WTC11 (cell line): ENCODE measurements around the gene ANTXR2. TPM values are rescaled to one million over a fixed set of nuclear protein-coding genes. Genes with fewer than 3 reads are reported as not detected.

Experiments used
- AFF4 ChIP-seq: sonication (generic); formaldehyde crosslinking; IDR thresholded peaks from 2 replicates; pipeline ENCODE4 v1.8.1; 2023; ENCODE audit warnings: mild to moderate bottlenecking, missing genetic modification reagents, borderline replicate concordance
- ATF1 ChIP-seq: sonication (generic); formaldehyde crosslinking; IDR thresholded peaks from 2 replicates; pipeline ENCODE4 v1.8.1; 2023; ENCODE audit warnings: mild to moderate bottlenecking, moderate library complexity, missing genetic modification reagents
- E2F5 ChIP-seq: sonication (generic); formaldehyde crosslinking; IDR thresholded peaks from 2 replicates; pipeline ENCODE4 v1.8.1; 2022; ENCODE audit warnings: mild to moderate bottlenecking, moderate library complexity, missing genetic modification reagents
- FOXK1 ChIP-seq: sonication (generic); formaldehyde crosslinking; IDR thresholded peaks from 2 replicates; pipeline ENCODE4 v1.8.0; 2022; ENCODE audit warnings: mild to moderate bottlenecking, moderate library complexity, missing genetic modification reagents
- GTF2I ChIP-seq: fragments of 250-450 bp; sonication (Bioruptor Pico); conservative IDR thresholded peaks from 2 replicates; pipeline ENCODE4 v1.4.0; 2021; ENCODE audit warnings: mild to moderate bottlenecking
- MLX ChIP-seq: sonication (generic); formaldehyde crosslinking; IDR thresholded peaks from 2 replicates; pipeline ENCODE4 v1.8.1; 2023; ENCODE audit warnings: mild to moderate bottlenecking, missing genetic modification reagents, moderate library complexity
- SMAD3 ChIP-seq: sonication (generic); formaldehyde crosslinking; IDR thresholded peaks from 2 replicates; pipeline ENCODE4 v1.8.0; 2022; ENCODE audit warnings: missing genetic modification reagents, mild to moderate bottlenecking, borderline replicate concordance
- SMAD4 ChIP-seq: sonication (generic); formaldehyde crosslinking; IDR thresholded peaks from 2 replicates; pipeline ENCODE4 v1.8.0; 2022; ENCODE audit warnings: mild to moderate bottlenecking, missing genetic modification reagents
- ZNF138 ChIP-seq: sonication (generic); formaldehyde crosslinking; conservative IDR thresholded peaks from 2 replicates; pipeline ENCODE4 v1.8.1; 2022; ENCODE audit warnings: mild to moderate bottlenecking, moderate library complexity, missing genetic modification reagents
- ZNF416 ChIP-seq: fragments of 250-450 bp; sonication (Bioruptor Pico); IDR thresholded peaks from 2 replicates; pipeline ENCODE4 v1.9.0; 2021; ENCODE audit warnings: mild to moderate bottlenecking, inconsistent platforms
- ZNF423 ChIP-seq: fragments of 250-450 bp; sonication (Bioruptor Pico); IDR thresholded peaks from 2 replicates; pipeline ENCODE4 v2.1.2; 2022; ENCODE audit warnings: mild to moderate bottlenecking, moderate library complexity
- total RNA-seq: library from RNA; stranded (reverse); gene quantifications from 3 replicates; pipeline ENCODE4 v1.2.3, GENCODE V29; 2021
- TF ChIP-seq, protein P1 (sequence below): sonication (generic); formaldehyde crosslinking; IDR thresholded peaks from 2 replicates; pipeline ENCODE4 v1.8.1; 2023; ENCODE audit warnings: mild to moderate bottlenecking, missing genetic modification reagents
- TF ChIP-seq, protein P2 (sequence below): sonication (generic); formaldehyde crosslinking; IDR thresholded peaks from 2 replicates; pipeline ENCODE4 v1.8.0; 2023; ENCODE audit warnings: mild to moderate bottlenecking, missing genetic modification reagents
- TF ChIP-seq, protein P3 (sequence below): sonication (generic); formaldehyde crosslinking; IDR thresholded peaks from 2 replicates; pipeline ENCODE4 v1.8.0; 2022; ENCODE audit warnings: missing genetic modification reagents
- TF ChIP-seq, protein P4 (sequence below): fragments of 250-450 bp; sonication (Bioruptor Pico); conservative IDR thresholded peaks from 2 replicates; pipeline ENCODE4 v1.9.0; 2021; ENCODE audit warnings: mild to moderate bottlenecking

Gene ANTXR2
- total RNA-seq, 1 experiment from 2014 or later, result 9.9 TPM

- TF ChIP-seq, protein P1, sequence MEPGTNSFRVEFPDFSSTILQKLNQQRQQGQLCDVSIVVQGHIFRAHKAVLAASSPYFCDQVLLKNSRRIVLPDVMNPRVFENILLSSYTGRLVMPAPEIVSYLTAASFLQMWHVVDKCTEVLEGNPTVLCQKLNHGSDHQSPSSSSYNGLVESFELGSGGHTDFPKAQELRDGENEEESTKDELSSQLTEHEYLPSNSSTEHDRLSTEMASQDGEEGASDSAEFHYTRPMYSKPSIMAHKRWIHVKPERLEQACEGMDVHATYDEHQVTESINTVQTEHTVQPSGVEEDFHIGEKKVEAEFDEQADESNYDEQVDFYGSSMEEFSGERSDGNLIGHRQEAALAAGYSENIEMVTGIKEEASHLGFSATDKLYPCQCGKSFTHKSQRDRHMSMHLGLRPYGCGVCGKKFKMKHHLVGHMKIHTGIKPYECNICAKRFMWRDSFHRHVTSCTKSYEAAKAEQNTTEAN (CRISPR knock-in tag), result no peak
- peak; percentile 91 for TF ChIP-seq ZNF423 (CRISPR knock-in tag)
- TF ChIP-seq SMAD3 (CRISPR knock-in tag), result no peak
- TF ChIP-seq ATF1 (CRISPR knock-in tag), result no peak
- 0 out of 2 replicates have a peak, but pooled peaks have one; percentile 12 for TF ChIP-seq FOXK1 (CRISPR knock-in tag)
- TF ChIP-seq, protein P2, sequence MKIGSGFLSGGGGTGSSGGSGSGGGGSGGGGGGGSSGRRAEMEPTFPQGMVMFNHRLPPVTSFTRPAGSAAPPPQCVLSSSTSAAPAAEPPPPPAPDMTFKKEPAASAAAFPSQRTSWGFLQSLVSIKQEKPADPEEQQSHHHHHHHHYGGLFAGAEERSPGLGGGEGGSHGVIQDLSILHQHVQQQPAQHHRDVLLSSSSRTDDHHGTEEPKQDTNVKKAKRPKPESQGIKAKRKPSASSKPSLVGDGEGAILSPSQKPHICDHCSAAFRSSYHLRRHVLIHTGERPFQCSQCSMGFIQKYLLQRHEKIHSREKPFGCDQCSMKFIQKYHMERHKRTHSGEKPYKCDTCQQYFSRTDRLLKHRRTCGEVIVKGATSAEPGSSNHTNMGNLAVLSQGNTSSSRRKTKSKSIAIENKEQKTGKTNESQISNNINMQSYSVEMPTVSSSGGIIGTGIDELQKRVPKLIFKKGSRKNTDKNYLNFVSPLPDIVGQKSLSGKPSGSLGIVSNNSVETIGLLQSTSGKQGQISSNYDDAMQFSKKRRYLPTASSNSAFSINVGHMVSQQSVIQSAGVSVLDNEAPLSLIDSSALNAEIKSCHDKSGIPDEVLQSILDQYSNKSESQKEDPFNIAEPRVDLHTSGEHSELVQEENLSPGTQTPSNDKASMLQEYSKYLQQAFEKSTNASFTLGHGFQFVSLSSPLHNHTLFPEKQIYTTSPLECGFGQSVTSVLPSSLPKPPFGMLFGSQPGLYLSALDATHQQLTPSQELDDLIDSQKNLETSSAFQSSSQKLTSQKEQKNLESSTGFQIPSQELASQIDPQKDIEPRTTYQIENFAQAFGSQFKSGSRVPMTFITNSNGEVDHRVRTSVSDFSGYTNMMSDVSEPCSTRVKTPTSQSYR (CRISPR knock-in tag), result 0 out of 2 replicates have a peak, but pooled peaks have one; percentile 1
- TF ChIP-seq ZNF416 (CRISPR knock-in tag), result no peak
- TF ChIP-seq, protein P3, sequence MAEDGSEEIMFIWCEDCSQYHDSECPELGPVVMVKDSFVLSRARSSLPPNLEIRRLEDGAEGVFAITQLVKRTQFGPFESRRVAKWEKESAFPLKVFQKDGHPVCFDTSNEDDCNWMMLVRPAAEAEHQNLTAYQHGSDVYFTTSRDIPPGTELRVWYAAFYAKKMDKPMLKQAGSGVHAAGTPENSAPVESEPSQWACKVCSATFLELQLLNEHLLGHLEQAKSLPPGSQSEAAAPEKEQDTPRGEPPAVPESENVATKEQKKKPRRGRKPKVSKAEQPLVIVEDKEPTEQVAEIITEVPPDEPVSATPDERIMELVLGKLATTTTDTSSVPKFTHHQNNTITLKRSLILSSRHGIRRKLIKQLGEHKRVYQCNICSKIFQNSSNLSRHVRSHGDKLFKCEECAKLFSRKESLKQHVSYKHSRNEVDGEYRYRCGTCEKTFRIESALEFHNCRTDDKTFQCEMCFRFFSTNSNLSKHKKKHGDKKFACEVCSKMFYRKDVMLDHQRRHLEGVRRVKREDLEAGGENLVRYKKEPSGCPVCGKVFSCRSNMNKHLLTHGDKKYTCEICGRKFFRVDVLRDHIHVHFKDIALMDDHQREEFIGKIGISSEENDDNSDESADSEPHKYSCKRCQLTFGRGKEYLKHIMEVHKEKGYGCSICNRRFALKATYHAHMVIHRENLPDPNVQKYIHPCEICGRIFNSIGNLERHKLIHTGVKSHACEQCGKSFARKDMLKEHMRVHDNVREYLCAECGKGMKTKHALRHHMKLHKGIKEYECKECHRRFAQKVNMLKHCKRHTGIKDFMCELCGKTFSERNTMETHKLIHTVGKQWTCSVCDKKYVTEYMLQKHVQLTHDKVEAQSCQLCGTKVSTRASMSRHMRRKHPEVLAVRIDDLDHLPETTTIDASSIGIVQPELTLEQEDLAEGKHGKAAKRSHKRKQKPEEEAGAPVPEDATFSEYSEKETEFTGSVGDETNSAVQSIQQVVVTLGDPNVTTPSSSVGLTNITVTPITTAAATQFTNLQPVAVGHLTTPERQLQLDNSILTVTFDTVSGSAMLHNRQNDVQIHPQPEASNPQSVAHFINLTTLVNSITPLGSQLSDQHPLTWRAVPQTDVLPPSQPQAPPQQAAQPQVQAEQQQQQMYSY (CRISPR knock-in tag), result no peak
- TF ChIP-seq, protein P4, sequence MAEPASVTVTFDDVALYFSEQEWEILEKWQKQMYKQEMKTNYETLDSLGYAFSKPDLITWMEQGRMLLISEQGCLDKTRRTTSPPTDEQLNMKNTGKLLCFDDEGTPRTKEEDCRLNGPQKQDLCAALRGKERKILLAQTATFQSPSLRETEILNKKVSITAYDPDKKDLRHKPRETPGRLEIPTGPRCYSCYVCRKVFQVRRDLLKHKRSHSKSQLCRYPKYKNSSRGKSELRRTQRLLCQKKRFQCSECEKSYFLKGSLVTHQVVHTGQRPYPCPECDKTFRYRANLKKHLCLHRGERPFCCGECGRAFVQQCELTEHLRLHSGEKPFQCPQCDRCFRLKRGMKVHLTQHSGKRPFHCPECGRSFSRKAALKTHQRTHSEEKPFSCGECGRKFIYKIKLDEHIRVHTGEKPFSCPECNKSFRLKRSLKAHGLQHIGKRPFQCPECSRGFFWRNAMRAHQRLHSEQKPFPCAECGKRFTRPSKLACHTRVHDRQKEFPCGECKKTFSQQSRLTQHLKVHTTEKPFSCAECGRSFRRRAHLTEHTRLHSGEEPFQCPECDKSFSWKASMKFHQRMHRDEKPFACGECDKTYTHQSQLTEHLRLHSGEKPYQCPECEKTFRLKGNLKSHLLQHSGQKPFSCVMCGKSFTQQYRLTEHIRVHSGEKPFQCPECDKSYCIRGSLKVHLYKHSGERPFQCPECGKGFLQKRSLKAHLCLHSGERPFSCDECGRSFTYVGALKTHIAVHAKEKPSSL, result no peak
- no peak for TF ChIP-seq AFF4 (CRISPR knock-in tag)
- 0 out of 2 replicates have a peak, but pooled peaks have one; percentile 5 for TF ChIP-seq ZNF138 (CRISPR knock-in tag)
- no peak for TF ChIP-seq GTF2I
- no peak for TF ChIP-seq SMAD4 (CRISPR knock-in tag)
- TF ChIP-seq E2F5, result no peak
- no peak for TF ChIP-seq MLX (CRISPR knock-in tag)
Observed at GRCh38 chr4:80072228-80072743, 743 bp downstream of the ANTXR2 start (continued).
